ENCODE measurements around the gene ZCWPW1. TPM values are rescaled to one million over a fixed set of nuclear protein-coding genes. Genes with fewer than 3 reads are reported as not detected.

ZCWPW1 gene
- polyA plus RNA-seq, 1 of the 3 experiments (the other 2 are of a cell fraction), result 4.1 TPM

DNA sequence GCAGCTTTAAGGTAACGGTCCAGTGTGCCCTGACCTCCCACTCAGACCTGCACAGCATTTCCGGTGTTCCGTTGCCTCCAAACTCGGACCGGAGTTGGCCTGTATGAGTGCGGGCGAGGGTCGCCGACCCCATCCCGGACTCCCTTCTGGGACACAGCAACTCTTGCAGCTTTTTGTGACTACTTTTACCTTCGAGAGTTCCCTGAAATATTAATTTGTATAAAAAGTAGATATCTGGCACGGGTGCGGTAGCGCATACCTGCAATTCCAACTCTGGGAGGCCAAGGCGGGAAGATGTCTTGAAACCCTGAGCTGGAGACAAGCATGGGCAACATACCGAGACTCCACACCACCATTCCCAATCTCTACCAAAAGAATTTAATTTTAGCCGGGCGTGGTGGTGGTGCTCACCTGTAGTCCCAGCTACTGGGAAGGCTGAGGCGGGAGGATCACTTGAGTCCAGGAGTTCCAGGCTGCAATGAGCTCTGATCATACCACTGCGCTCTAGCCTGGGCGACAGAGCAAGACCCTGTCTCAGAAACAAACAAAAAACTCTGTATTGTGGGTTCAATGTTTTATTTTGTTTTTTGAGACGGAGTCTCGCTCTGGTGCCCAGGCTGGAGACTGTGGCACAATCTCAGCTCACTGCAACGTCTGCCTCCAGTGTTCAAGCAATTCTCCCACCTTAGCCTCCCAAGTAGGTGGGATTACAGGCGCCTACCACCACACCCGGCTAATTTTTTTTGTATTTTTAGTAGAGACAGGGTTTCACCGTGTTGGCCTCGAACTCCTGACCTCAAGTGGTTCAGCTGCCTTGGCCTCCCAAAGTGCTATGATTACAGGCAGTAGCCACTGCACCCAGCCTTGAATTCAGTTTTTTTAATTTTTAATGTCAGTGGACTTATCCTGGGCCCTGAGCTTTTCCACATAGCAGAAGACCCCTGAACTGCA lies 8.9 kb upstream of the ZCWPW1 start:
- DNase-seq, result no peak
- H3K27ac ChIP-seq (ENCODE audit: low read depth in 2 of 2, low read length in 1 of 2), result peak overlapping the region in 1 of 2 experiments; percentile 79; a peak in 1 of 4 replicates
- H3K9me2 ChIP-seq, result no peaks in the 10 kb centered on the region
- peak overlapping the region; percentile 97 for H2AFZ ChIP-seq (ENCODE audit: low read depth)
- peak overlapping the region; percentile 100 for H3K4me2 ChIP-seq
- peaks cover 42% of the 10 kb centered on the region for H3F3A ChIP-seq (replicated peaks; ENCODE audit: insufficient read depth)
- H3K36me3 ChIP-seq (replicated peaks in 1 of 2; ENCODE audit: control insufficient read depth in 1 of 2, insufficient read depth in 2 of 2, low read length in 1 of 2), result peaks cover 25 to 27% of the 10 kb centered on the region in 2 experiments
- H4K20me1 ChIP-seq (ENCODE audit: insufficient read depth), result no peaks in the 10 kb centered on the region
- H3K9ac ChIP-seq, result peak overlapping the region; percentile 91
- WGBS (ENCODE audit: low lambda C conversion rate), result 93% methylated on average over 28 of the region's 28 CpGs
- H3K27me3 ChIP-seq (ENCODE audit: insufficient read depth), result no peaks in the 10 kb centered on the region
- peak overlapping the region; percentile 79 to 93 for H3K4me3 ChIP-seq (ENCODE audit: low read depth in 2 of 2, low read length in 1 of 2)
- peaks cover 35% of the 10 kb centered on the region for H3K79me2 ChIP-seq (ENCODE audit: insufficient read depth)
- ChIA-PET CTCF (interaction anchor here (0.8 to 3.1 kb wide), 11 partner anchors 9 to 415 kb away, joined by 3 to 30 read pairs (median 3); partner anchors contain the start of gene SLC12A9), POLR2A (interaction anchor here (0.7 to 1.6 kb wide), 5 partner anchors 9 to 175 kb away, joined by 3 to 7 read pairs (median 5); partner anchors contain the start of genes FBXO24, MOSPD3 and ZCWPW1)
- H3K9me3 ChIP-seq, result no peaks in the 10 kb centered on the region
- peaks cover 6 to 28% of the 10 kb centered on the region in 2 experiments; a peak in 3 of 4 replicates for H3K4me1 ChIP-seq (ENCODE audit: control insufficient read depth in 1 of 2, insufficient read depth in 2 of 2, low read depth in 1 of 2, low read length in 1 of 2)
- TF ChIP-seq SMC3 (IDR thresholded peaks at IDR 0.05; ENCODE audit: low read depth, low read length) (no peak), MEF2A (IDR thresholded peaks at IDR 0.05; ENCODE audit: borderline replicate concordance, low read depth) (no peak), FOXM1 (IDR thresholded peaks at IDR 0.05; ENCODE audit: low read depth) (no peak), RCOR1 (IDR thresholded peaks at IDR 0.05; ENCODE audit: low read length) (no peak), GABPA (IDR thresholded peaks at IDR 0.05; ENCODE audit: low read depth) (no peak), FOXJ3 (CRISPR knock-in tag; IDR thresholded peaks at IDR 0.05) (no peak), TAF1 (IDR thresholded peaks at IDR 0.05; ENCODE audit: borderline replicate concordance, low read depth, low read length) (no peak), GATA2 (CRISPR knock-in tag; IDR thresholded peaks at IDR 0.05) (no peak), JUND (IDR thresholded peaks at IDR 0.05) (no peak), TEAD4 (IDR thresholded peaks at IDR 0.05; ENCODE audit: borderline replicate concordance, insufficient read depth) (no peak), RAD21 (IDR thresholded peaks at IDR 0.05; ENCODE audit: low read length) (no peak), NRF1 (IDR thresholded peaks at IDR 0.05; ENCODE audit: low read depth, low read length) (no peak)
- TF ChIP-seq, protein P1, sequence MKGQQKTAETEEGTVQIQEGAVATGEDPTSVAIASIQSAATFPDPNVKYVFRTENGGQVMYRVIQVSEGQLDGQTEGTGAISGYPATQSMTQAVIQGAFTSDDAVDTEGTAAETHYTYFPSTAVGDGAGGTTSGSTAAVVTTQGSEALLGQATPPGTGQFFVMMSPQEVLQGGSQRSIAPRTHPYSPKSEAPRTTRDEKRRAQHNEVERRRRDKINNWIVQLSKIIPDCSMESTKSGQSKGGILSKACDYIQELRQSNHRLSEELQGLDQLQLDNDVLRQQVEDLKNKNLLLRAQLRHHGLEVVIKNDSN (IDR thresholded peaks at IDR 0.05; ENCODE audit: borderline replicate concordance, low read depth), result no peak
- TF ChIP-seq, protein P2, sequence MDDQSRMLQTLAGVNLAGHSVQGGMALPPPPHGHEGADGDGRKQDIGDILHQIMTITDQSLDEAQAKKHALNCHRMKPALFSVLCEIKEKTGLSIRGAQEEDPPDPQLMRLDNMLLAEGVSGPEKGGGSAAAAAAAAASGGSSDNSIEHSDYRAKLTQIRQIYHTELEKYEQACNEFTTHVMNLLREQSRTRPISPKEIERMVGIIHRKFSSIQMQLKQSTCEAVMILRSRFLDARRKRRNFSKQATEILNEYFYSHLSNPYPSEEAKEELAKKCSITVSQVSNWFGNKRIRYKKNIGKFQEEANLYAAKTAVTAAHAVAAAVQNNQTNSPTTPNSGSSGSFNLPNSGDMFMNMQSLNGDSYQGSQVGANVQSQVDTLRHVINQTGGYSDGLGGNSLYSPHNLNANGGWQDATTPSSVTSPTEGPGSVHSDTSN (IDR thresholded peaks at IDR 0.05), result no peak
- TF ChIP-seq, protein P3, sequence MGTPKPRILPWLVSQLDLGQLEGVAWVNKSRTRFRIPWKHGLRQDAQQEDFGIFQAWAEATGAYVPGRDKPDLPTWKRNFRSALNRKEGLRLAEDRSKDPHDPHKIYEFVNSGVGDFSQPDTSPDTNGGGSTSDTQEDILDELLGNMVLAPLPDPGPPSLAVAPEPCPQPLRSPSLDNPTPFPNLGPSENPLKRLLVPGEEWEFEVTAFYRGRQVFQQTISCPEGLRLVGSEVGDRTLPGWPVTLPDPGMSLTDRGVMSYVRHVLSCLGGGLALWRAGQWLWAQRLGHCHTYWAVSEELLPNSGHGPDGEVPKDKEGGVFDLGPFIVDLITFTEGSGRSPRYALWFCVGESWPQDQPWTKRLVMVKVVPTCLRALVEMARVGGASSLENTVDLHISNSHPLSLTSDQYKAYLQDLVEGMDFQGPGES (IDR thresholded peaks at IDR 0.05; ENCODE audit: low read depth, low read length), result no peak
- TF ChIP-seq, protein P4, sequence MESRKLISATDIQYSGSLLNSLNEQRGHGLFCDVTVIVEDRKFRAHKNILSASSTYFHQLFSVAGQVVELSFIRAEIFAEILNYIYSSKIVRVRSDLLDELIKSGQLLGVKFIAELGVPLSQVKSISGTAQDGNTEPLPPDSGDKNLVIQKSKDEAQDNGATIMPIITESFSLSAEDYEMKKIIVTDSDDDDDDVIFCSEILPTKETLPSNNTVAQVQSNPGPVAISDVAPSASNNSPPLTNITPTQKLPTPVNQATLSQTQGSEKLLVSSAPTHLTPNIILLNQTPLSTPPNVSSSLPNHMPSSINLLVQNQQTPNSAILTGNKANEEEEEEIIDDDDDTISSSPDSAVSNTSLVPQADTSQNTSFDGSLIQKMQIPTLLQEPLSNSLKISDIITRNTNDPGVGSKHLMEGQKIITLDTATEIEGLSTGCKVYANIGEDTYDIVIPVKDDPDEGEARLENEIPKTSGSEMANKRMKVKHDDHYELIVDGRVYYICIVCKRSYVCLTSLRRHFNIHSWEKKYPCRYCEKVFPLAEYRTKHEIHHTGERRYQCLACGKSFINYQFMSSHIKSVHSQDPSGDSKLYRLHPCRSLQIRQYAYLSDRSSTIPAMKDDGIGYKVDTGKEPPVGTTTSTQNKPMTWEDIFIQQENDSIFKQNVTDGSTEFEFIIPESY (IDR thresholded peaks at IDR 0.05; ENCODE audit: borderline replicate concordance, low read depth), result no peak

Measured in SK-N-SH (cell line).